Hindlimb muscle (tissue), 1 donor: ENCODE data around the gene AIDA. TPM values are rescaled to one million over a fixed set of nuclear protein-coding genes. Genes with fewer than 3 reads are reported as not detected.
A peak's percentile ranks its signal among the peaks of the same experiment; 100 is the strongest.

ENCODE experiments used
- DNase-seq: peaks from one replicate; pipeline ENCODE4 v3.0.0-alpha.2; 2013
- polyA plus RNA-seq: library from polyadenylated mRNA; unstranded; fragments of 120-200 nt; gene quantifications from one replicate; pipeline ENCODE4 v1.2.1, GENCODE V29; 2013; ENCODE audit not compliant: insufficient read length

AIDA gene
- polyA plus RNA-seq, 1 donor, result 47.9 TPM

DNA sequence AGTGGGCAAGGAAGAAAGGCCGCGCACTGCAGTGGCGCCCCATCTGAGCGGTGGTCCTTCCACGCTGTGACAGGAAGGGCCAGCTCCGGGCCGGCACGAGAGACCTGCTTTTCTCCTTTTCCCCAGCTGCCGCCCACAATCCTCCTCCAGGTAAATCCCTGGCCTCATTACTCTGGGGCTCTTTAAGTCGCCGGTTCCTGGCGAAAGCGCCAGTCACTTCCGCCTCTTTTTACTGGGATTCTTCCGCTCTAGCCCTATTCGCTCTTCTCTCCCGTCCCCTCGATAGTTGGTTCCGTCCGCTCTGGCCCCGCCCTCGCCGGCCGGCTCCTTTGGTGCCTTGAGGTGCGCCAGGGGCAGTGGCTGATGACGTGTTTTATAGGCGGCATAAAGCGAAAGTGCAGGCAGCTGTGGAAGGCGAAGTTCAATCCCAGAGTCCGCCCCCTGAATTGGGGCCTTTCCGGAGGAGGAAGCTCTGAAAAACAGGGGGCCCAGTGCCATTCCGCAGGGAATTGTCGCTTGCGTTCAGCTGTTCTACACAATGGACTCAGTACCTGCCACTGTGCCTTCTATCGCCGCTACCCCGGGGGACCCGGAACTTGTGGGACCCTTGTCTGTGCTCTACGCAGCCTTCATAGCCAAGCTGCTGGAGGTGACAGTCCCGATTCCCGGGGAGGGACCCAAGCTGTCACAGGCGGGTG, 68.2 kb downstream of the AIDA start:
- peak; percentile 98 for DNase-seq

DNA sequence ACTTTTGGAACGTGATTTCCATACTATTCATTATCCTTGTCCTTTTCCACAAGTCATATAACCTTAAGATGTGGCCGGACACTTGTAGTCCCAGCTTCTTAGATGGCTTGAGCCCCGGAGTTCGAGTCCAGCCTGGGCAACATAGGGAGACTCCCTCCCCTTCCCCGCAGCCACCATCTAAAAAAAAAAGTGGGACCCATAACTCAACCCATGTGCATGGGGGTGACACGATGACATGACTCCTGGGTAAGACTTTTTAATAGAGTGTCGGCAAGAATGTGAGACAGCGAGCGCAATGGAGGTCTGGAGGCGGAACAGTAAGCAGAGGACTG, 68.7 kb downstream of the AIDA start:
- no peak for DNase-seq

DNA sequence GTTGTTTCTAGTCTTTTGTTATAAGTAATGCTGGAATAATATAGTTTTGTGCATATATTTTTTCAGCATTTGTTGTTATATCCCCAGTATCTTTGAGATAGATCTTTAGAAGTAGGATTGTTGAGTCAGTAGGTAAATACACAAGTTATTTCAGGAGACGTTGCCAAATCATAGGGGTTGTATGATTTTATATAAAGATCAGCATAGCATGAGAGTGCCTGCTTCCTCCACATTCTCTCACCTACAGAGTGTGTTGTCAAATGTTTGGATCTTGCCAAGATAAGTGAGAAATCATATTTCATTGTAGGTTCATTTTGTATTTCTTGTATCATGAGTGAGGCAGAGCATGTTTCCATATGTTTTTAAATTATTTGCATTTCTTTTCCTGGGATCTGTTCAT, 69.8 kb downstream of the AIDA start:
- DNase-seq, result no peak

DNA sequence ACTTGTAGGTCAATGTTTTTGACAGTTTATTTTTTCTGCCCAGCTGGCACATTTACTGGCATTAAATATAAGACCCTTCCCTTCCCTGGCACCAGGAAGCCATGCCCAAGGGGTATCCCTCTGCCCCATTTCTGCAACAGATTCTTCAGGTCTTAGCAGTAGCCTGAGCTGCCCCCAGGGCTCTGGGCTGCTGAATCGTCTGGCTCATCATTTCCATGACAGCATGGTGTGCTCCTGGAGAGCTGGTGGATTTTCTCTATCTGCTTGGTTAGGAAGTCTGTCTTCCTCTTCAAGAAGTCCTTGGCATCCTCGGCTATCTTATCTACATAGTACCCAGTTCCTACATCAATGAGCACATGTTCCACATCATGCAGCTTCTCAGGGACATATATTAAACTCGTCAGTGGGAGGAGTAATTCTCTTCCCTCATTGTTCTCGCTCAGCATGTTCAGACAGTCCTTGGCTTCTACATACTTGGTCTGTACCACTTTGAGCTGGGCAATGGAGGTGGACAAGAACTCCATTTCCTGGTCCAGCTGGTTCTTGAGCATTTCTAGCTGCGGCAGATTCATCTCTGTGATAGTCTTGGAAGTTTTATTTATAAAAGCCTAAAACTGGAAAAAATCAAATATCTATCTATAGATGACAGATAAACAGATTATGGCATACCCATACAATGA, 70.9 kb downstream of the AIDA start:
- DNase-seq, result no peak

DNA sequence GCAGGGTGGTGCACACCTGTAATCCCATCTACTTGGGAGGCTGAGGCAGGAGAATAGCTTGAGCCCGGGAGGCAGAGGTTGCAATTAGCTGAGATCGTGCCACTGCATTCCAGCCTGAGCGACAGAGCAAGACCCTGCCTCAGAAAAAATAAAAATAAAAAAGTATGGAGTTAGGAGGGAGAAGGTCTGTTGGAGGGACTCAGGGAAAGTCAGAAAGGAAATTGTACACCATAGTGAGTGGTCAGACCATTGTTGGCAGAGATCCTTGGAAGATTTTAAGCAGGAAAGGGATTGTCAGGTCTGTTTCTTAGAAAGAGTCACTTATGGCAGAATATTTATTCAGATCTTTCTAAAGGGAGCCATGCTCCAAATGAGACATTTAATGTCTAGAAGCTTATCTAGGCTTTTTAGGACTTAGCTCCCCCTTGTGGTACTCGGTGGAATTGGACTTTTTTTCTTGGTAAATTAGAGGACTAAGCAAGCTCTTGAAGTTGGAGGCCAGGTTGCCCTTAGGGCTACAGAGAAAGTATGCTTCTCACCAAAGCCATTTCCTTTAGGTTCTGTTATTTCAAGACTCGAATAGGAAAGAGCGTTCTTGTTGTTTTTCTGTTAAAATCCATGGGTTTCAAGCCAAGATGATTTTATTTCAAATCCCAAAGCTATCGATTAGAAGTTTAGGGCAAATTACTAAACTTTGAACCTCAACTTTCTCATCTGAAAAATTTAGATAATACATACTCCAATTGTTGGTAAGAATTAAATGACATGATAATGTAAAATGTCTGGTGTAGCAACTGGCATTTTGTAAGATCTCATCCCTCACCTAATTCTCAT, 77.9 kb downstream of the AIDA start:
- DNase-seq, result peak; percentile 82

DNA sequence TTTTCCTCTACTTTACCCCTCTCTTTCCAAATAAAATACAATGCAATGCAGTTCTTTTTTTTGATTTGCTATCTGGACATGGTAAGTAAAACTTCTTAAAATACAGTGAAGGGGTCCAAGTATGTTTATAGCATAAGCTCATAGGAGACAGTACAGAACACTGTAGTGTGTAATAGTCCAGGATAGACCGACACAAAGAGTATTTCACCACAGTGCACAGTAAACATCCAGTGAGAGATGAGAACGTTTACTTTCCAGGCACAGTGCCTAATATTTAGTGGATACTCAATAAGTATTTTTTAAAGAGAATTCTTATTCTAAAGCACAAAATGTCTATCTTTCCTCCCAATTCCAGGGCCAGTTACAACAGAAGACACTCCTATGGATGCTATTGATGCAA, 79.5 kb downstream of the AIDA start:
- DNase-seq, result no peak

DNA sequence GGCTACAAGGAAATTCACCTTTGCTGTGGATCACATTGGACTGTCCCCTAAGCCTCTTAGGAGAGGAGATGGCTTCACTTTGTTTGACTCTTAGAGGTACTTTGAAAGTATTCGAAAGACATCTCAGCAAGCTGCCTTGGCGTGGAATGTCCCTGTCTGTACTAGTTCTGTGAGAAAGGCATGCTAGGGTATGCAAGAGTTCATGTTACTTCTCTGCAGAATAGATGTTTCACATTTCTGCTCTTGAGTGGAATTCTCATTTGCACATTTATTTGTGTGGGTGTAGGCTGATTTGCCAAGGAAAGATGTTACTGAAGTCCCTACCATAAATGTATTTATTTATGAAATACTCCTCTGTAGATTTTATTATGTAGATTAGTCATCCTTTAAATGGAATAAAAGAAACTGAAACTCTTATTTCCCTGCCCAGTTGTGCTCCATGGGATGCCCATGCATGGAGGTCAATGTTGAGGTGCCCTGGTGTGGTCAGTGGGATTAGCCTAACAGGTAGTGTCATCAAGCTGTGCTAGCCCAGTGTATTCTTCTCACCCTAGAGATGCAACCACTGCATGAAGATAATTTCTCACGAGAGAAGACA, 80.6 kb downstream of the AIDA start:
- DNase-seq, result no peak

DNA sequence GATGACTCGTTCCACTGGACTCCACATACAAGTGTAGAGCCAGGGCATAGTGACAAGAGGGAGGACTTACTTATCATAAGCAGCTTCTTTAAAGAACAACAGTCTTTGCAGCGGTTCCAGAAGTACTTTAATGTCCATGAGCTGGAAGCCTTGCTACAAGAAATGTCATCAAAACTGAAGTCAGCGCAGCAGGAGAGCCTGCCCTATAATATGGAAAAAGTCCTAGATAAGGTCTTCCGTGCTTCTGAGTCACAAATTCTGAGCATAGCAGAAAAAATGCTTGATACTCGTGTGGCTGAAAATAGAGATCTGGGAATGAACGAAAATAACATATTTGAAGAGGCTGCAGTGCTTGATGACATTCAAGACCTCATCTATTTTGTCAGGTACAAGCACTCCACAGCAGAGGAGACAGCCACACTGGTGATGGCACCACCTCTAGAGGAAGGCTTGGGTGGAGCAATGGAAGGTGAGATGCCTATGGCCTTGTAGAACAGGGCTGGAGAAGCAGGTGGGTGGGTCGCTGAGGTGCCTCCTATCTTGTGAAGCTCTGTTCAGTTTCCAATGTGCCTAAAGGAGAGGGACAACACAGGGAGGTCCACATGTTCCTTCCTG, 82.3 kb downstream of the AIDA start:
- no peak for DNase-seq

DNA sequence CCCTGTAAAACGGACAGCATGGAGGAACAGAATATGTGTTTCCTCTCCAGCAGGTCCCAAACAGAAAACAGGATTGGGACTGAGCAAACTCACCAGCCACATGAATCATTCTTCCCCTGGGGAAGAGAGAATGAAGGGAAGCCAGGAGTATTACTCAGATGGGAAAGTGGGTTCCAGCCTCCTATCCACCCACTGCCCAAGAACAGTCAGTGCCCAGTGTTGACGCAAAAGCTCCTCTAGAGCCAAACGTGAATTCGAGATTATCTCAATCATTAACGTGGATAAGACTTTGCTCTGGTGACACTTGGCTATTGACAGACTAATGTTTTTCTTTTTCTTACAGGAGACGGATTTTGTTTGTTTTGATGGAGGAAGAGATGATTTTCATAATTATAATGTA, 85.1 kb downstream of the AIDA start:
- DNase-seq, result no peak

DNA sequence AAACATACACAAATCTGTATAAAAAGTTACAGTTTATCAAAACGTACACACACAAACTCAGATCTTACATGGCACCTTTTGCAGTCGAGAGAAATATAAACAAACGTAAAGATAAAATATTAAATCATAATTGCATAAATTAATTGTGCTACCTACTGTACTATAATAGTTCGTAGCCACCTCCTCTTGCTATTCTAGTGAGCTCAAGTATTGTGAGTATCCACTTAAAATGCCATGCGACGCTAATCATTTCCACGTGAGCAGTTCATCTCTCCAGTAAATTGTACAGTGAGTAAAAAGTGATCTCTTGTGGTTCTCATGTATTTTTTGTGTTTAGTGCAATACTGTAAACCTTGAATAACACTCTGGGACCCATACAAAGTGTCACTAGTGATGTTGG, 88.1 kb downstream of the AIDA start:
- DNase-seq, result no peak

DNA sequence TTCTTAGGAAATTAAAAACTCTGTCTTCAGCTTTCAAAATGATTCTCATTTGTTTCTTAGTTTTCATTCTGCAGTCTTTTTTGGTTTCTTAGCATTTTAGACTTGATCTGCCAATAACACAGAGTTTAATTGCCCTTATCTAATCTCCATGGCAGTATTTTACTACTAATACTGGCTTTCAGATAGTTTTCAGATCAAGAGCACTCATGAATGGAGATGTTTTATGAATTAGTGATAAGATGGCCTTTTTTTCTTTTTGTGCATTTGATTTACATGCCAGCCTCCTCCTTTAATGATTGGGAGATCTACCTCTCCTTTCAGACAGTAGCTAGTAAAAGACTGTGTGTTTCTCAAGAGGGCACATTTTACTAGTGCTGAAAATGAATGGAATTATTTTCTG, 88.8 kb downstream of the AIDA start:
- no peak for DNase-seq

DNA sequence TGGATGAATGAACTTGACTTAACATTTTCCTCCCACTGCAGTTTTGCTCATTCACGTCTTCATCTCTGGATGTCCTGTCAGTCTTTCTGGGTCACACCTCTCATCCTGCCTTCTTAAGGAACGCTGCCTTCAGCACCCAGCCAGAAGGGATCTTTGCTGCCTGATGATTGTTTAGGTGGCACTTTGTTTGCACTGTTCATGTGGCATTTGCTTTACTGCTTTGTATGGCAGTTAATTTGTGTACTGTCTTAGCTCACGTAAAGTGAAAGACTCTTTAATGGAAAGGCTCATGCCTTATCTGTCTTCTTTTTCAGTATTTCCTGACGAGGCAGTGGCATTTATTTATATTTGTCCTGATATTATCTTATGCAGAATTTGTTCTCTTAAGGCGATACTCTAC, 89.5 kb downstream of the AIDA start:
- no peak for DNase-seq

DNA sequence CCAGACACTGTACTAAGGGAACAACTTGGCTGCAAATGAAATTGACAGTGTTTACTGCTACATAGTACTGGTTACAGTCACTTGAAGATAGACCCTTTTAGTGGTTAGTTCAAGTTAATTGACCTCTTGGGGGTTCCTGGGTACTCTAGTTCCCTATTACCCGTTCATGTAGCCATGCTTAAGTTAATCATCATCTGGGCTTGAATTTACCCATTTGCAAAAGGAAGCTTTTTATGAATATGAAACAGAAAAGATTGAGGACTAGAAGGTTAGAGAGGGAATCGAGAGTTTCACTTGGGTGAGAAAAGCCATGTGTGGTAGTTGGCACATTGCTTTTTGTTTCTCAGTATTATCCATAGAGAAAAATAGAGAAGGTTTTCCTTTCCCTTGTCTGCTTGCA, 91.7 kb downstream of the AIDA start:
- DNase-seq, result no peak

DNA sequence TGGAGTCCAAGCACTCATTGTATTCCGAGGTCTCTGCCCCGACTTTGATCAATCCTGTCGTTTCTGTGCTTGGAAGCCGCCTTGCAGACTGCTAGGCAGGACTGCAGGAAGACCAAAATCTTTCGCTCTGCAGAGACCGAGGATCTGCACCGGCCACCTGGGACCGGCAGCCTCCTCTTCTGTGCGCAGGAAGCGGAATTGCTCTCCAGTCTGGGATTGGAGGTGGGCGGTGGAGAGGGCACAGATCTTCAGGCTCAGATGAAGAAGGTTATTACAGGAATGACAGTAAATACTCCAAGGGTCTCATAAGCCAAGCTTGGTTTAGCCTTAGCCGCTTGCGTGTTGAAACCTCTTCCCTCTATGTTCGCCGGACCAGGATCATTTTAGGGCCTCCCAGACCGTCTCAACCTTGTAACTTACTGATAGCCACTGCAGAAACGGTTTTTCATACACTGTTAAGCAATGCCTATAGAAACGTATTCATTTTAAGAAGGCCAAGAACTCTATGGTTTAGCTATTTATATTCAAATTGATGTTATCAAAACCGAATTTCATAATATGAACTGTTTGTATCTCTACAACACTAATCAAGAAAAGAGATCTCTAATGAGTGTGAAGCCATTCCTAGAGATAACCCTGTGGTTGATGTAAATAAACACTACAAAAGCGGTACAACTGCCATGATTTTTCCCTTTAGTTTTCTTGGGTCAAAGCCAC, 93.3 kb downstream of the AIDA start:
- peak; percentile 24 for DNase-seq

Other genes with a start within 250 kb of the AIDA start
- gene HHIPL2, start 164.4 kb downstream of the AIDA start, polyA plus RNA-seq, result 0.22 TPM
- 8.6 TPM for gene TAF1A, start 122.6 kb downstream of the AIDA start, polyA plus RNA-seq
- gene MIA3, start 94.4 kb downstream of the AIDA start, polyA plus RNA-seq, result 57.4 TPM
- 23.5 TPM for gene BROX, start 73 bp upstream of the AIDA start, polyA plus RNA-seq
- 0.41 TPM for gene FAM177B, start 24.7 kb upstream of the AIDA start, polyA plus RNA-seq
- gene DISP1, start 102.5 kb upstream of the AIDA start, polyA plus RNA-seq, result 9.7 TPM